Activated CD4-positive, CD25-positive, alpha-beta regulatory T cell (primary cell): ENCODE data around the gene HOXC12.

Experiments
- DNase-seq, 4 experiments: peaks; one replicate each; lab custom pipeline; 2025; lab: John Stamatoyannopoulos, UW

HOXC12 gene

GRCh38 chr12:53972722-53973235, 18.1 kb downstream of the HOXC12 start, which contains the start of gene HOXC11:
TSS of gene HOXC11 (plus strand) at chr12:53973126. CDS start at chr12:53973242, 116 bp downstream.
- DNase-seq, result no peak

- DNase-seq, result no peak
Measured at GRCh38 chr12:53973236-53974042, 18.7 kb downstream of the HOXC12 start.

GRCh38 chr12:53974084-53975063, 19.7 kb downstream of the HOXC12 start, which contains the start of gene HOTAIR:
TSS of gene HOTAIR (minus strand) at chr12:53974954.
- no peak for DNase-seq

GRCh38 chr12:53975064-53975471, 20.4 kb downstream of the HOXC12 start:
- no peak for DNase-seq

- DNase-seq, result no peak
Measured at GRCh38 chr12:53975479-53976152, 20.9 kb downstream of the HOXC12 start.

GRCh38 chr12:53976172-53976822, 21.6 kb downstream of the HOXC12 start:
- DNase-seq, result no peak

- DNase-seq, result no peak
Measured at GRCh38 chr12:53976823-53977595, 22.3 kb downstream of the HOXC12 start.

GRCh38 chr12:53977596-53978445, 23.1 kb downstream of the HOXC12 start:
- no peak for DNase-seq

GRCh38 chr12:53978477-53979356, 24.0 kb downstream of the HOXC12 start:
- no peak for DNase-seq

- no peak for DNase-seq
Measured at GRCh38 chr12:53980104-53980801, 25.6 kb downstream of the HOXC12 start.

GRCh38 chr12:53980802-53981496, 26.2 kb downstream of the HOXC12 start:
- DNase-seq, result no peak

- no peak for DNase-seq
Measured at GRCh38 chr12:53981634-53982565, 27.2 kb downstream of the HOXC12 start.

GRCh38 chr12:53982648-53983567, 28.2 kb downstream of the HOXC12 start:
- no peak for DNase-seq

- no peak for DNase-seq
Measured at GRCh38 chr12:53983568-53983949, 28.9 kb downstream of the HOXC12 start.

GRCh38 chr12:53983950-53984572, 29.4 kb downstream of the HOXC12 start:
- DNase-seq, result no peak
